ENCODE results near the gene CFHR5. TPM values are rescaled to one million over a fixed set of nuclear protein-coding genes. Genes with fewer than 3 reads are reported as not detected.
"Not testable (repeated sequence)": the region's sequence is repeated elsewhere in the genome, so short reads cannot be mapped to it uniquely, and the experiment has no call there.

The CFHR5 gene
- total RNA-seq (2012; rRNA removed), result not detected in 2 replicates
- polyA plus RNA-seq (2012; rRNA removed), result not detected in 2 replicates
- polyA plus RNA-seq (2012; cell fraction: cytosol; rRNA removed), result not detected in 2 replicates
- polyA plus RNA-seq (2012; cell fraction: nucleus; rRNA removed; ENCODE audit: low replicate concordance), result not detected in 2 replicates
- Bru-seq, nascent RNA, result not detected
- not detected for BruChase-seq, experiment 1, labeled RNA remaining after a 6-hour chase
- BruChase-seq, experiment 2, labeled RNA remaining after a 2-hour chase, result not detected
- long read RNA-seq, result 0 reads

GRCh38 chr1:196977278-196977677 lies at the start of gene CFHR5:
CFHR5 (plus strand) TSS chr1:196977556; CDS start chr1:196977665, 109 bp downstream.
- no peak for ATAC-seq (ENCODE audit: low read depth)
- no peak within 1 kb of the TSS for H2BK5ac ChIP-seq (ENCODE audit: low read depth, low read length, poor library complexity, severe bottlenecking)
- DNase-seq, result no peak
- in situ Hi-C loops (cut with MboI; ENCODE audit: low sequenced_read_pairs) (no loop called here), intact Hi-C loops (cut with micrococcal nuclease) (no loop called here), dilution Hi-C loops (cut with HindIII; ENCODE audit: low sequenced_read_pairs, unreplicated experiment) (no loop called here)
- no peaks in the 10 kb centered on the region for H3K9me1 ChIP-seq (ENCODE audit: insufficient read depth, low read length)
- no peak within 1 kb of the TSS for H2AFZ ChIP-seq (replicated peaks; ENCODE audit: low read length, poor library complexity)
- H3K9me3 ChIP-seq (ENCODE audit: control insufficient read depth, insufficient read depth, low read length), result no peaks in the 10 kb centered on the region
- no peaks in the 10 kb centered on the region for H3K27me3 ChIP-seq (ENCODE audit: control insufficient read depth, insufficient read depth, low read length)
- no peak within 1 kb of the TSS for H4K8ac ChIP-seq (ENCODE audit: low read depth in 2 of 2, low read length in 2 of 2)
- no peak within 1 kb of the TSS for H2AK5ac ChIP-seq (ENCODE audit: low read depth, low read length)
- no peaks in the 10 kb centered on the region for H4K20me1 ChIP-seq (ENCODE audit: insufficient read depth, low read length)
- H2BK120ac ChIP-seq (ENCODE audit: low read depth, low read length), result no peak within 1 kb of the TSS
- H2BK15ac ChIP-seq (ENCODE audit: low read depth, low read length), result no peak within 1 kb of the TSS
- H3K79me1 ChIP-seq (ENCODE audit: low read depth in 1 of 2, low read length in 2 of 2), result no peaks in the 10 kb centered on the region
- no peak for TF ChIP-seq NFE2L2 (IDR thresholded peaks at IDR 0.05; ENCODE audit: low read depth, low read length)
- no peak within 1 kb of the TSS for H3K27ac ChIP-seq (ENCODE audit: insufficient read depth, low read length)
- no peak within 1 kb of the TSS for H3K56ac ChIP-seq (ENCODE audit: extremely low read depth, insufficient read depth, low read length)
- H3K4ac ChIP-seq (ENCODE audit: low read depth, low read length), result no peak within 1 kb of the TSS
- no peaks in the 10 kb centered on the region for H3K36me3 ChIP-seq (ENCODE audit: control insufficient read depth, insufficient read depth, low read length)
- H3K4me2 ChIP-seq (ENCODE audit: low read depth, low read length), result no peak within 1 kb of the TSS
- no peak within 1 kb of the TSS for H4K91ac ChIP-seq (ENCODE audit: insufficient read depth, low read depth, low read length)
- H3K9ac ChIP-seq (ENCODE audit: low read depth, low read length), result no peak within 1 kb of the TSS
- WGBS, 2 experiments (ENCODE audit: extremely low coverage in 2 of 2, insufficient read length in 1 of 2), result no CpG with 5 or more reads among the region's 5 CpGs
- ChIA-PET CTCF (no interaction called here), POLR2A (ENCODE audit: unreplicated experiment) (no interaction called here)
- BruUV-seq (replicated peaks), result no TSS peak
- no peak within 1 kb of the TSS for H3K18ac ChIP-seq (ENCODE audit: low read depth, low read length)
- no peak within 1 kb of the TSS for H2AK9ac ChIP-seq (replicated peaks; ENCODE audit: low read depth, low read length, poor library complexity)
- H4K5ac ChIP-seq (ENCODE audit: low read depth, low read length), result no peak within 1 kb of the TSS
- H2BK20ac ChIP-seq (ENCODE audit: low read depth, low read length), result no peak within 1 kb of the TSS
- no peak within 1 kb of the TSS for H3K23ac ChIP-seq (ENCODE audit: low read depth, low read length)
- H3K4me3 ChIP-seq (ENCODE audit: insufficient read depth, low read depth, low read length), result no peak within 1 kb of the TSS
- no peak within 1 kb of the TSS for H3K14ac ChIP-seq (replicated peaks; ENCODE audit: low read depth, low read length)
- H3K4me1 ChIP-seq (ENCODE audit: control insufficient read depth, insufficient read depth, low read length), result no peaks in the 10 kb centered on the region

GRCh38 chr1:196932853-196933252 lies 44.5 kb upstream of the CFHR5 start:
- H2AK5ac ChIP-seq (ENCODE audit: low read depth, low read length); dilution Hi-C loops (cut with HindIII; ENCODE audit: low sequenced_read_pairs, unreplicated experiment); H3K79me1 ChIP-seq (ENCODE audit: low read depth in 1 of 2, low read length in 2 of 2); H3K18ac ChIP-seq (ENCODE audit: low read depth, low read length); BruUV-seq (replicated peaks); POLR2A ChIA-PET (ENCODE audit: unreplicated experiment); H3K27me3 ChIP-seq (ENCODE audit: control insufficient read depth, insufficient read depth, low read length); H2AK9ac ChIP-seq (replicated peaks; ENCODE audit: low read depth, low read length, poor library complexity); DNase-seq; H4K91ac ChIP-seq (ENCODE audit: insufficient read depth, low read depth, low read length); H3K56ac ChIP-seq (ENCODE audit: extremely low read depth, insufficient read depth, low read length); CTCF ChIA-PET; H3K9ac ChIP-seq (ENCODE audit: low read depth, low read length); H4K5ac ChIP-seq (ENCODE audit: low read depth, low read length); H4K8ac ChIP-seq (ENCODE audit: low read depth in 2 of 2, low read length in 2 of 2); H3K9me1 ChIP-seq (ENCODE audit: insufficient read depth, low read length); in situ Hi-C loops (cut with MboI; ENCODE audit: low sequenced_read_pairs); H4K20me1 ChIP-seq (ENCODE audit: insufficient read depth, low read length); H3K4me2 ChIP-seq (ENCODE audit: low read depth, low read length); H3K36me3 ChIP-seq (ENCODE audit: control insufficient read depth, insufficient read depth, low read length); H2AFZ ChIP-seq (replicated peaks; ENCODE audit: low read length, poor library complexity); H3K9me3 ChIP-seq (ENCODE audit: control insufficient read depth, insufficient read depth, low read length); H3K27ac ChIP-seq (ENCODE audit: insufficient read depth, low read length); ATAC-seq (ENCODE audit: low read depth); H2BK120ac ChIP-seq (ENCODE audit: low read depth, low read length); H2BK15ac ChIP-seq (ENCODE audit: low read depth, low read length); H3K4ac ChIP-seq (ENCODE audit: low read depth, low read length); H2BK20ac ChIP-seq (ENCODE audit: low read depth, low read length); H3K4me1 ChIP-seq (ENCODE audit: control insufficient read depth, insufficient read depth, low read length); H3K4me3 ChIP-seq (ENCODE audit: insufficient read depth, low read depth, low read length); H3K23ac ChIP-seq (ENCODE audit: low read depth, low read length); intact Hi-C loops (cut with micrococcal nuclease); H3K14ac ChIP-seq (replicated peaks; ENCODE audit: low read depth, low read length); H2BK5ac ChIP-seq (ENCODE audit: low read depth, low read length, poor library complexity, severe bottlenecking): not testable (repeated sequence)
- no CpG with 5 or more reads among the region's 2 CpGs for WGBS, 2 experiments (ENCODE audit: extremely low coverage in 2 of 2, insufficient read length in 1 of 2)
